NCI-H69 (cell line): ENCODE measurements around the gene AHNAK2.

Experiments used
- DNase-seq: peaks from one replicate; lab custom pipeline; 2025; lab: John Stamatoyannopoulos, UW

The AHNAK2 gene

GRCh38 chr14:104939666-104940410, 38.3 kb downstream of the AHNAK2 start:
- peak; percentile 29 for DNase-seq

- DNase-seq, result no peak
Observed at GRCh38 chr14:104938960-104939359, 39.2 kb downstream of the AHNAK2 start.

- DNase-seq, result no peak
Observed at GRCh38 chr14:104938436-104938835, 39.7 kb downstream of the AHNAK2 start.

- no peak for DNase-seq
Observed at GRCh38 chr14:104937694-104938365, 40.3 kb downstream of the AHNAK2 start.

GRCh38 chr14:104937161-104937560, 41.0 kb downstream of the AHNAK2 start:
- no peak for DNase-seq

GRCh38 chr14:104936361-104937155, 41.6 kb downstream of the AHNAK2 start:
- no peak for DNase-seq

- no peak for DNase-seq
Observed at GRCh38 chr14:104935955-104936354, 42.2 kb downstream of the AHNAK2 start.

GRCh38 chr14:104935026-104935650, 43.0 kb downstream of the AHNAK2 start:
- peak; percentile 23 for DNase-seq

- DNase-seq, result no peak
Observed at GRCh38 chr14:104933746-104934733, 44.1 kb downstream of the AHNAK2 start.

GRCh38 chr14:104932676-104933631, 45.2 kb downstream of the AHNAK2 start:
- peak; percentile 85 for DNase-seq

GRCh38 chr14:104931771-104932675, 46.2 kb downstream of the AHNAK2 start:
- no peak for DNase-seq

GRCh38 chr14:104931304-104931770, 46.8 kb downstream of the AHNAK2 start:
- no peak for DNase-seq

- no peak for DNase-seq
Observed at GRCh38 chr14:104930526-104931303, 47.5 kb downstream of the AHNAK2 start.

GRCh38 chr14:104929268-104930230, 48.6 kb downstream of the AHNAK2 start:
- DNase-seq, result no peak

GRCh38 chr14:104928391-104929133, 49.6 kb downstream of the AHNAK2 start:
- no peak for DNase-seq

- no peak for DNase-seq
Observed at GRCh38 chr14:104927901-104928300, 50.3 kb downstream of the AHNAK2 start.
